Measurements from ENCODE around the gene ERO1A.
"Not testable (repeated sequence)": the region's sequence is repeated elsewhere in the genome, so short reads cannot be mapped to it uniquely, and the experiment has no call there.

The ERO1A gene

GRCh38 chr14:52730709-52731111 is 35.4 kb upstream of the ERO1A start:
- no peak for DNase-seq (ENCODE audit: low spot score)
- in situ Hi-C loops (cut with MboI; ENCODE audit: low sequenced_read_pairs, unreplicated experiment): no loop called here
- no peak for TF ChIP-seq CTCF (IDR thresholded peaks at IDR 0.05; ENCODE audit: borderline replicate concordance, control extremely low read depth, extremely low read depth, insufficient read depth, missing control alignments)

- TF ChIP-seq CTCF (IDR thresholded peaks at IDR 0.05; ENCODE audit: borderline replicate concordance, control extremely low read depth, extremely low read depth, insufficient read depth, missing control alignments): no peak
- in situ Hi-C loops (cut with MboI; ENCODE audit: low sequenced_read_pairs, unreplicated experiment): no loop called here
- DNase-seq (ENCODE audit: low spot score): peak; percentile 94
Observed at GRCh38 chr14:52729925-52730708, 34.8 kb upstream of the ERO1A start, which contains the start of gene STYX. Gene STYX (plus strand): TSS chr14:52730166. CDS start chr14:52730475, 309 bp downstream.

- in situ Hi-C loops (cut with MboI; ENCODE audit: low sequenced_read_pairs, unreplicated experiment): no loop called here
- no peak for DNase-seq (ENCODE audit: low spot score)
- no peak for TF ChIP-seq CTCF (IDR thresholded peaks at IDR 0.05; ENCODE audit: borderline replicate concordance, control extremely low read depth, extremely low read depth, insufficient read depth, missing control alignments)
Observed at GRCh38 chr14:52729585-52729924, 34.2 kb upstream of the ERO1A start.

- in situ Hi-C loops (cut with MboI; ENCODE audit: low sequenced_read_pairs, unreplicated experiment); DNase-seq (ENCODE audit: low spot score): not testable (repeated sequence)
Observed at GRCh38 chr14:52729035-52729434, 33.7 kb upstream of the ERO1A start.

- in situ Hi-C loops (cut with MboI; ENCODE audit: low sequenced_read_pairs, unreplicated experiment); DNase-seq (ENCODE audit: low spot score): not testable (repeated sequence)
Observed at GRCh38 chr14:52727509-52727908, 32.2 kb upstream of the ERO1A start.

GRCh38 chr14:52724360-52724644 is 28.9 kb upstream of the ERO1A start:
- DNase-seq (ENCODE audit: low spot score): no peak
- in situ Hi-C loops (cut with MboI; ENCODE audit: low sequenced_read_pairs, unreplicated experiment): no loop called here
- no peak for TF ChIP-seq CTCF (IDR thresholded peaks at IDR 0.05; ENCODE audit: borderline replicate concordance, control extremely low read depth, extremely low read depth, insufficient read depth, missing control alignments)

- in situ Hi-C loops (cut with MboI; ENCODE audit: low sequenced_read_pairs, unreplicated experiment): no loop called here
- TF ChIP-seq CTCF (IDR thresholded peaks at IDR 0.05; ENCODE audit: borderline replicate concordance, control extremely low read depth, extremely low read depth, insufficient read depth, missing control alignments): no peak
- DNase-seq (ENCODE audit: low spot score): no peak
Observed at GRCh38 chr14:52723514-52724359, 28.4 kb upstream of the ERO1A start.

Data from GM13976 (cell line).